Fibroblast of pulmonary artery (primary cell): ENCODE results near the gene ZNF398.
"Not testable (repeated sequence)": the region's sequence is repeated elsewhere in the genome, so short reads cannot be mapped to it uniquely, and the experiment has no call there.

Experiments used
- DNase-seq: peaks from one replicate; pipeline ENCODE4 v3.0.0-alpha.2; 2010; ENCODE audit warnings: low read depth
- H3K4me3 ChIP-seq: replicated peaks from 2 replicates; pipeline ENCODE4 v1.5.1; 2011; ENCODE audit warnings: low read depth, mild to moderate bottlenecking, control low read depth, low read length, moderate library complexity
- TF ChIP-seq, protein P1 (sequence below): IDR thresholded peaks from 2 replicates; pipeline ENCODE4 v1.5.1; 2011; ENCODE audit warnings: mild to moderate bottlenecking, control low read depth, low read length, inconsistent platforms; ENCODE audit errors: missing control alignments

The ZNF398 gene

DNA sequence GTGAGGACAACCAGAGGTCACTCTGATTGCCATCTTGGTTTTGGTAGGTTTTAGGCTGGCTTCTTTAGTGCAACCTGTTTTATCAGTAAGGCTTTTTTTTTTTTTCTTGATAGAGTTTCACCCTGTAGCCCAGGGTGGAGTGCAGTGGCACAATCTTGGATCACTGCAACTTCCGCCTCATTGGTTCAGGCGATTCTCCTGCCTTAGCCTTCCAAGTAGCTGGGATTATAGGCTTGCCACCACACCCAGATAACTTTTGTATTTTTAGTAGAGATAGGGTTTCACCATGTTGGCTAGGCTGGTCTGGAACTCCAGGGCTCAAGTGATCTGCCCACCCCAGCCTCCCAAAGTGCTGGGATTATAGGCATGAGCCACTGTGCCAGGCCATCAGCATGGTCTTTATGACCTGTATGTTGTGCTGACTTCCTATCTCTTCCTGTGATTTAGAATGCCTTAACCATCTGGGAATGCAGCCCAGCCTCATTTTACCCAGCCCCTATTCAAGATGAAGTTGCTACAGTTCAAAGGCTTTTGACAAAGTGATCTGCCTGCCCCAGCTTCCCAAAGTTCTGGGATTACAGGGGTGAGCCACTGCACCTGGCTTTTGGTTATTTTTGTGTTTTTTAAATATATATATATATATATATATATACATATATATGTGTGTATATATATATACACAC is 14.1 kb upstream of the ZNF398 start:
- DNase-seq = no peak
- no peak overlapping the region for H3K4me3 ChIP-seq
- TF ChIP-seq, protein P1, sequence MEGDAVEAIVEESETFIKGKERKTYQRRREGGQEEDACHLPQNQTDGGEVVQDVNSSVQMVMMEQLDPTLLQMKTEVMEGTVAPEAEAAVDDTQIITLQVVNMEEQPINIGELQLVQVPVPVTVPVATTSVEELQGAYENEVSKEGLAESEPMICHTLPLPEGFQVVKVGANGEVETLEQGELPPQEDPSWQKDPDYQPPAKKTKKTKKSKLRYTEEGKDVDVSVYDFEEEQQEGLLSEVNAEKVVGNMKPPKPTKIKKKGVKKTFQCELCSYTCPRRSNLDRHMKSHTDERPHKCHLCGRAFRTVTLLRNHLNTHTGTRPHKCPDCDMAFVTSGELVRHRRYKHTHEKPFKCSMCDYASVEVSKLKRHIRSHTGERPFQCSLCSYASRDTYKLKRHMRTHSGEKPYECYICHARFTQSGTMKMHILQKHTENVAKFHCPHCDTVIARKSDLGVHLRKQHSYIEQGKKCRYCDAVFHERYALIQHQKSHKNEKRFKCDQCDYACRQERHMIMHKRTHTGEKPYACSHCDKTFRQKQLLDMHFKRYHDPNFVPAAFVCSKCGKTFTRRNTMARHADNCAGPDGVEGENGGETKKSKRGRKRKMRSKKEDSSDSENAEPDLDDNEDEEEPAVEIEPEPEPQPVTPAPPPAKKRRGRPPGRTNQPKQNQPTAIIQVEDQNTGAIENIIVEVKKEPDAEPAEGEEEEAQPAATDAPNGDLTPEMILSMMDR = no peak

DNA sequence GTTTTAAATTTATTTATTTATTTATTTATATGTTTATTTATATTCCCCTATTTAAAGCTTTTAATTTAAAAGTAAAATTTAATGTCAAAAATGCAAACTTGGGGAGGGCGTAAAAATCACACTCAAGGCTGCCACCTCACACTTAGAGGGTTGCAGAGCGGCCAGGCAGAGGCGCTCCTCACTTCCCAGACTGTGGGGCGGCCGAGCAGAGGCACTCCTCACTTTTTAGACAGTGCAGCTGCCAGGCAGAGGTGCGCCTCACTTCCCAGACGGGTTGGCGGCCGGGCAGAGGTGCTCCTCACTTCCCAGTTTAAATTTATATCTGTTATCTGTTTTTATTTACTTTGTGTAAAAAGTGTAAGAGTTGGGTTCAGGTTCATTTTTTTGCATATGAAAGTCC is 11.1 kb upstream of the ZNF398 start:
- TF ChIP-seq, protein P1 = no peak
- DNase-seq = no peak
- no peak overlapping the region for H3K4me3 ChIP-seq

DNA sequence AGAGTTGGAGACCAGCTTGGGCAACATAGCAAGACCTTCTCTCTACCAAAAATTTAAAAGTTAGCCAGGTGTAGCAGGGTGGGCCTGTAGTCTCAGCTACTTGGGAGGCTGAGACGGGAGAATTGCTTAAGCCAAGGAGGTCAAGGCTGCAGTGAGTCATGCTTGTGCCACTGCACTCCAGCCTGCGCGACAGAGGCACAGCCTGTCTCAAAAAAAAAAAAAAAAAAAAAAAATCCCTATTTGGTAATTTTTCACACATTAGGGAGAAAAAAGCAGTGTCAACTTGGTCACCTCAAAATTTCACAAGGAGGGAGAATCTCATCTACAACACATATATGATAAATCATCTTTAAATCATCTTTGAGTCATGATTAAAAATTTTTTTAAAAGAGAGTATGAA is 6.4 kb upstream of the ZNF398 start:
- TF ChIP-seq, protein P1 = no peak
- peak; percentile 24 for DNase-seq
- no peak overlapping the region for H3K4me3 ChIP-seq

DNA sequence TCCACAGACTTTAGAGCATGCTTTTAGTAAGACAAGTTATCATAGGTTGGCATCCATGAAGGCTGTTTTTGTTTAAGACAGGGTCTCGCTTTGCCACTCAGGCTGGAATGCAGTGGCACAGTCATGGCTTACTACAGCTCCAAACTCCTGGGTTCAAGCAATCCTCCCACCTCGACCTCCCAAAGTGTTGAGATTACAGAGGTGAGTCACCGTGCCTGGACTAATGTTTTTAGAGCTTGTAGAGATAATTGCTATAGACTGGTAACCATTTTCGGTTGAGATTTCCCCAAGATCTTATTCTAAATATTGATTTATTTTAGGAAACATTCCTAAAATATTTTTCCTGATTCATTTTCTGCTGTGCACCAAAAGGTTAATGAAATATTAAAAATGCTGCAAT is 5.4 kb upstream of the ZNF398 start:
- TF ChIP-seq, protein P1 = no peak
- no peak for DNase-seq
- H3K4me3 ChIP-seq = no peak overlapping the region

DNA sequence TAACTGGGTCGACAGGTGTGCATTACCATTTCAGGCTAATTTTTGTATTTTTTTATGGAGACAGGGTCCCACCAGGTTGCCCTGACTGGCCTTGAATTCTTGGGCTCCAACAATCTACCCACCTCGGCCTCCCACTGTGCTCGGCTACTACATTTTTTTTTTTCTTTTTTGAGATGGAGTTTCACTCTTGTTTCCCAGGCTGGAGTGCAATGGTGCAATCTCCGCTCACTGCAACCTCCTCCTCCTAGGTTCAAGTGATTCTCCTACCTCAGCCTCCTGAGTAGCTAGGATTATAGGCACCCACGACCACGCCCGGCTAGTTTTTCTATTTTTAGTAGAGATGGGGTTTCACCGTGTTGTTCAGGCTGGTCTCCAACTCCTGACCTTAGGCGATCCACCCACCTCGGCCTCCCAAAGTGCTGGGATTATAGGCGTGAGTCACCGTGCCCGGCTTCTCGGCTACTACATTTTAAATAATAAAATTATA is 2.8 kb upstream of the ZNF398 start:
- not testable (repeated sequence) for DNase-seq, H3K4me3 ChIP-seq

DNA sequence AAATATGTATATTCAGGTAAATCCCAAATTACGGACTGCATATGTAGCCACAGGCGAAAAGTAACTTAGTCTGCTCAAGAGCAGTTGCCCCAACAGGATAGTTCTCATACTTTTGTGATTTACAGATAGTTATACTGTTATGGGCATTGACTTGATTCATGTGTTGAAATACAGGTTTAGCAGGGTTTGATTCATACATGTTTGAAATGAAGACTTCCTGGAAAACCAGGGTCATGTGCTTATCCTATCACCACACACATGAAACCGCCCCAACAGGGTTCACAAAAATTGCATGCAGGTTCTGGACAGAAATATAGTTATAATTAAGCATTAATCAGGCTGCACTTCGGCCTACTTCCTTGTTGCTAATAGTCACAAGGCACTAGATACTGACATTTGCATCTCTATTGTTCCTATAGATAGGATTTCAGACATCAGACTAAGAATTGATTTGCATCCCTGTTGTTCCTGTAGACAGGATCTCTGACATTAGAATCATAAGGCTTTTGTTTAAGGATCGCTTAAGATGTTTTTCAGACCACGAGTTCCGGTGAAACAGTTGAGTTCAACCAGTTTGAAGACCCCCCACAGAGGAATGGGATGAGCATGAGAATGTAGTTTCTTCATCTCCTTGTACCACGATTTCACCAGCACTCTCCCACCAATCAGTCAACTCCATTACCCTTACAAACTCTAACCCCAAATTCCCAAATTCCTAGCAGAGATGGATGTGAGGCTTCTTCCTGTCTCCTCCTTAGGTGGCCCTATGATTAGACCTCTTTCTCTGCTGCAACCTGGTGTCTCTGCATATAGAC is 2.0 kb upstream of the ZNF398 start:
- TF ChIP-seq, protein P1 = no peak
- no peak overlapping the region for H3K4me3 ChIP-seq
- DNase-seq = no peak

DNA sequence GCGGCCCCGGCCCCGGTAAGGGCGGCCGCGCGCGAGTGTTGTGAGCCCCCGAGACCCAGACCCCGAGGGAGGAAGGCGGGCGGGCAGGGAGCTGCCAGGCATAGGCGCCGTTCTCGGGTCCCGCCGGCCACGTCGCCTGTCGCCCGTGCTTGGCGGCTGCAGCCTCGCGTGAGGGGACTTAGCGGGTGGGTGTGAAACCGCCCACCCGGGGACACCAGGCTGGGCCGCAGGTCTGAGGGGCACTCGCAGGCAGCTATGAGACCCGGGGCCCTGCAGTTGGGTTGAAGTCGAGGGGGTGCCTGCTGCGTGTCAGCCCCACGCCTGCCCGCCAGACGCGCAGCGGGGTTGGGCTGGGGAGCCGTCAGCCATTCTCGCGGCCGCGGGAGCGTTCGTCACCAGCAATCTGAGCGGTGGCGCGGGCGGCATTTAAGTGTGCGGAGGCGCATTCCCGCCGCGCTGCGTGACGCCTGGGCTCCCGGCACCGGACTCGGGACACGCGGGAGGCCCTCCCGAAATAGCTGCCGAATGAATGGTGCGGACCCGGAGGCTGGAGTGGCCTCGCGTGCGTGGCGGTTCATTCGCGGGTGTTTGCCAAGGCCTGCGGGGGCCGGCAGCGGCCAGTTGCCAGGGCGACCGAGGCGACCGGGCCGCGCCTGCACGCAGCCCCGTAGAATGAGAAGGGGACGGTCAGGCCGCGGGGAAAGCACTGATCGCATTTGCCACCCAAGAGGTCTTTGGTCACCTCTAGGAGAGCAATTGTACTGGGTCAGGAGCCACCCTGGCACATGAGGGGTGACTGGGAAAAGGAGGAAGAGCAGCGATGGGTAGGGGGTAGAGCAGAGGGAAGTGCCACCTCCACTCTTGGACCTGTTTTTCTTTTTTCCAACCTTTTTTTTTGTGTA is 750 bp downstream of the ZNF398 start:
- peak; percentile 48 for DNase-seq
- peak overlapping the region; percentile 78 for H3K4me3 ChIP-seq
- TF ChIP-seq, protein P1 = no peak
